NT2/D1 (cell line): ENCODE measurements around the gene RASEF.

Experiments used
- SUZ12 ChIP-seq: IDR thresholded peaks from 2 replicates; pipeline ENCODE4 v1.6.1; 2011; ENCODE audit not compliant: insufficient read length, insufficient read depth; ENCODE audit errors: extremely low read depth
- YY1 ChIP-seq: IDR thresholded peaks from 2 replicates; pipeline ENCODE4 v1.6.1; 2011; ENCODE audit not compliant: insufficient read length, insufficient read depth
- ZNF274 ChIP-seq: IDR thresholded peaks from 2 replicates; pipeline ENCODE4 v1.6.1; 2011; ENCODE audit warnings: mild to moderate bottlenecking, low read depth, low read length

GRCh38 chr9:83015897-83016296 lies 47.0 kb downstream of the RASEF start:
- TF ChIP-seq YY1 (no peak), ZNF274 (no peak), SUZ12 (no peak)
